HG03565 (cell line): ENCODE measurements around the gene THSD4.

Source experiments
- ATAC-seq: cut with Tn5 transposase; IDR thresholded peaks from one replicate; pipeline ENCODE4 v1.9.1; 2021; ENCODE audit warnings: mild to moderate bottlenecking, moderate library complexity; ENCODE audit not compliant: unreplicated experiment

THSD4 gene

GRCh38 chr15:71220828-71221227 lies 105.6 kb downstream of the THSD4 start:
- no peak for ATAC-seq

DNA sequence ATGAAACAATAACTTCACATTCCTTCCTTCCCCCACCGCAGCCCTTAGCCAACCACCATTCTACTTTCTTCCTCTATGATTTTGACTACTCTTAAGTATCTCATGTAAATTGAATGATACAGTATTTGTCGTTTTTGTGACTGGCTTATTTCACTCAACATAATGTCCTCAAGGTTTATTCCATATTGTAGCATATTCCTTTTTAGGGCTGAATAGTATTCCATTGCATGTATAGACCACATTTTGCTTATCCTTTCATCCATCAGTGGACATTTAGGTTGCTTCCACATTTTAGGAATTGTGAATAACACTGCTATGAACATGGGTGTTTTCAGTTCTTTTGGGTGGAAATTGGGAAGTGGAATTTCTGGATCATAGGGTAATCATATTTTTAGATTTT lies 106.1 kb downstream of the THSD4 start:
- no peak for ATAC-seq

GRCh38 chr15:71223516-71223915 lies 108.2 kb downstream of the THSD4 start:
- ATAC-seq: no peak

- no peak for ATAC-seq
These were observed 108.8 kb downstream of the THSD4 start for GRCh38 chr15:71224024-71224423.

DNA sequence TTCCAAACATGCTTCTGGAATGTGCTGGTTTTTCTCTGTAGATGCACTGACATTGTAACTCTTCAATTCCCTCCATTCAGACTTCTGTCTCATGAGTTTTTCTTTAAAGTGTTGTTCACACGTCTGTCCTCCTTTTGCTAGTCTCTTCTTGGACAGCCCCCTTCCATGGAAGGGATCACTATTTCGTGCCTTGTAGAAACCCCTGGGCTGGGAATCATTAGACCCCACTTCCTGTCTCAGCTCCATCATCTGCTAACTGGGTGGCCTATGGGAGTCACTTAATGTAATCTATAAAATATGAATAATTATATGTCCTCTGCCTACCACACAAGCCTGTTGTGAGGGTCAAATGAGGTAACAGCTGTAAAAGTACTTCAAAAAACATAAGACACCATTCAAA lies 110.6 kb downstream of the THSD4 start:
- no peak for ATAC-seq

- ATAC-seq: no peak
These were observed 111.5 kb downstream of the THSD4 start for GRCh38 chr15:71226536-71227455.

DNA sequence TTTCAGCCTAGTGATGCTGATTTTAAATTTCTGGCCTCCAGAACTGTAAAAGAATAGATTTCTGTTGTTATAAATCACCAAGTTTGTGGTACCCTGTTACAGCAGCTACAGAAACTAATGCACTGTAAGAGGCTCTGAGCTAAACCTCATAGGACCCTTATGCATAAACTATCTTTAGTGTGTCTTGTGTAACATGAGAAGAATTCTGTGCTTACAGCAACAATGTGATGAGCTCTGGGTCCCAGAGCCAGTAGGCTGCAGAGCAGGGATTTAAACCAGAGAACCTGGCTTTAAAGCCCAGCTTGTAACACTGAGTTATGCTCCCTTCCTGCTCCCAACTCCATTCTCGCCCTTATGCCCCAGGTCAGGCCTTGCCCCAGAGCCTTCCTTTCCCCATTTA lies 113.1 kb downstream of the THSD4 start:
- ATAC-seq: no peak

DNA sequence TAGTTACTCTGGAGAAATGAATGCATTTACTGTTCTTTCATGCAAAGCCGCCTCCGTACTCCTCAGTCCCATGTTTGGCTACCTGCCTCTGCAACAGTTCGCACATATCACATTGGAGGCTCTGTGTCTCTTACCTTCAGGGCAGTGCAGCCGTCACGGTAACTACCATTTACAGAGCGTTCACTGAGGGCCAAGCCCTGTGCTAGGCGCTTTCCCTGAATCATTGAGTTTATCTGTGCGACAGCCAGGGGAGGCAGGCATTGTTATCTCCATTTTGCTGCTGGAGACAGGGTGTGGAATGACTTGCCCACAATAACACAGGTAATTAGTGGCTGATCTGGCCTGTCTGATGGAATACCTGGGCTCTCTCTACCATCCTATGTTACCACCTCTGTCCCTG lies 115.0 kb downstream of the THSD4 start:
- ATAC-seq: no peak

DNA sequence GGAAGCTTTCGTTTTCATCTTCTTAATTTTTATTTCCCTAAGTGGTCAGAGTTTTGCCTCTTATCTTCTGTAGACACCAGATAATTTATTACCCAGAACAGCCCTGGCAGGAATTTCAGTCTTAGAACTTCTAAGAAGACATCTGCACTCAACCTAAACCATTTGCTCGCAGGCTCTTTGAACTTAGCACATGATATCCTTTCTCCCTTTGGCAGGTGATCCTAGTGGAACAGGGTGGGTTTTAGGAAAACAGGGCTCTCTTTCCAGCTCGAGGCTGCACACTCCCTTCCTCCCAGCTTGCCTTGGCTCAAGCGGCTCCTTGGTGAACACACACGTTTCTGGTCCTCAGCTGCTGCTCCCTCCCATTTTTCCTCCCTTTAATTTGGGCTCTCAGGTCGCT lies 116.5 kb downstream of the THSD4 start:
- ATAC-seq: no peak

DNA sequence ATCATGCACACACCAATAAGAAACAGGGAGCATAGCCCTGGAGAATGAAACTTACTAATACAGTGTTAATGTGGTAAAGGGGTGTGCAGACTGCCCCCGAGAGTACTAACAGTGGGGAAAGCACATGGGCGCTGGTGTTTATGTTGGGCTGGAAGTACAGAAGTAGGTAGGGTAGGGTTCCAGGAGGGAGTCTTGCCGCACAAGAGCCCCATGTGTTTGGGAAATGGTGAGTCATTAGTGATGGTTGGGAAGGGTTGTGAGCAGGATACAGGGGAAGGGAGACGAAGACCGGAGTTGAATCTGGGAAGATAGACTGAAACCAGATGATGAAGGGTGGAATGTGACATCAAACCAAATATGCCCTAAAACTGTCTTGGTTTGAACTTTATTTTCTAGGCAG lies 117.1 kb downstream of the THSD4 start:
- ATAC-seq: no peak

GRCh38 chr15:71237456-71238188 lies 122.4 kb downstream of the THSD4 start:
- ATAC-seq: no peak

- ATAC-seq: no peak
These were observed 123.7 kb downstream of the THSD4 start for GRCh38 chr15:71238926-71239325.

- ATAC-seq: no peak
These were observed 124.5 kb downstream of the THSD4 start for GRCh38 chr15:71239592-71240364.

GRCh38 chr15:71242292-71242691 lies 127.0 kb downstream of the THSD4 start:
- ATAC-seq: no peak

DNA sequence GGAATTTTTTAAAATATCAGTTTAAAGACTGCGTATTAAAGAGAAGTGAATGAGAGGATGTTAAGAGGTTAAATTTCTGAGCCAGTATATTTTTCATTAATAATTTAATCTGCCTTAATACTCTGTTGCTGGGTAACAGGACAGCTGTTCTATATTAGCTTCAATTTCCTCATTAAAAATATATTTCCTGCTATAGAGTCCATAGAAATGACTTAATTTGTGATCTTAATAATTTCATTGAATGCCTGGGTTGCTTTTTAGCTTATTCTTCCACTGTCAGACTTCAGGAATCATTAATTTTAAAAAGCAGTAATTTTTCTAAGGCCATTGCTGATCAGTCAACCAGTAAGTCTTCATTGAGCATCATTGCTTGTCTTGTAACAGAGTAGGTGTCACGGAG lies 129.0 kb downstream of the THSD4 start:
- no peak for ATAC-seq

GRCh38 chr15:71245588-71245987 lies 130.3 kb downstream of the THSD4 start:
- ATAC-seq: no peak

DNA sequence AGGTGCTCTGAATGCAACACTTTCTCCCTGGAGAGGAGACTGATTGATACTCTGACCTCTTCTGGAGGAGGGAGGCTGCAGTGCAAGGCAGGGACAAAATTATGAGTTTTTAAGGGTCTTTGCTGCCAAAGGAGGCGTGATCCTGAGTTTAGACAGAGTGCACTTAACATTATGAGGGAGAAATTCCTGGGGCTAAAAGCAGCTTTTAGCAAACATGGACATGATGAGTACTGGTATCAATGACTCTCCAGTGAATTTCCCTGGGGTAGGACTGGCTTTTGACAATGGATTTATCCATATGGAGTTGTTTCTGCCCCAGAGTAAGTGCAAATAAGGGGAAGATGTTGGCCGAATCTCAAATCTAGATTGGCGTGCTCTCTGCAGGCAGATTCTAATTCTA lies 133.1 kb downstream of the THSD4 start:
- ATAC-seq: no peak

GRCh38 chr15:71249986-71250385 lies 134.7 kb downstream of the THSD4 start:
- ATAC-seq: no peak

- ATAC-seq: no peak
These were observed 135.8 kb downstream of the THSD4 start for GRCh38 chr15:71250936-71251583.

DNA sequence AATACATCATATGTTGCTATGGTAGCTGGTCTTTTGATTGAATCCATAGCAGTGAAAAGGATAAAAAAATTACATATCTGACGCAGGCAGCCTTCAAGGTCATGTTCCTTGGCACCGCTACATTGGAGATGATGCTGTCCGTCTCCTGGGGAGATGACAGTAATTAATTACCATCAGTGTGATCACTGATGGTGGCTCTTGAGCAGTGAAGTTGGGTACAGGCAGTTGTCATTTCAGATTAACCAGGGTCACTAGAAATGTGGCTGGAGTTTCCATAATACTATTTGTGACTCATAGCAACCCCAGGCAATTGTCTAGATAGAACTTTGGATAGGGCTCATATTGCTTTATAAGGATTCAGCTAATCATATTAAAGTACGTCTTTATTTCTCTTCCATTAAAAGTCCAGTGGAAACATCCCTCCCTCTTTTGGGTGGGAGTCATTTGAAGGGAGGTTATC lies 136.3 kb downstream of the THSD4 start:
- no peak for ATAC-seq
